NCI-H510A (cell line): ENCODE results near the gene ZNF561.

Source experiments
- DNase-seq: peaks from one replicate; lab custom pipeline; 2025; lab: John Stamatoyannopoulos, UW

Gene ZNF561

DNA sequence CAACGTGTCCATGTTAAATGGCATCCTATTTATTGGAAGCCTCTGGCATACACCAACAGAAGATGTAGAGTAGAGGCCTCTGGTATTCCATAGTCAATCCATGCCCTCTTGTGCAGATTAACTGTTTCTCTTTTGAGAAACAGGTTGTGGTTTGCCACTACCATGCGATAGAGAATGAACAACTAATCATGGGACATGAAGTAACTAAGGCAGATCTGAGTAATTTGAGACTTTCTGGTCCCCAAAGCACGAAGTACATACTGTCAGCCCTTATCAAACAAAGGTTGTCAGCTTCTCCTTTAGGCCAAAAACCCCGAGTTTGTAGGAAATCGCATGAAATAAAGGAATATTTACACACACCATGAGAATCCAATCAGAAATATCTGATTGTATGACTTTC, 40.3 kb downstream of the ZNF561 start:
- no peak for DNase-seq

DNA sequence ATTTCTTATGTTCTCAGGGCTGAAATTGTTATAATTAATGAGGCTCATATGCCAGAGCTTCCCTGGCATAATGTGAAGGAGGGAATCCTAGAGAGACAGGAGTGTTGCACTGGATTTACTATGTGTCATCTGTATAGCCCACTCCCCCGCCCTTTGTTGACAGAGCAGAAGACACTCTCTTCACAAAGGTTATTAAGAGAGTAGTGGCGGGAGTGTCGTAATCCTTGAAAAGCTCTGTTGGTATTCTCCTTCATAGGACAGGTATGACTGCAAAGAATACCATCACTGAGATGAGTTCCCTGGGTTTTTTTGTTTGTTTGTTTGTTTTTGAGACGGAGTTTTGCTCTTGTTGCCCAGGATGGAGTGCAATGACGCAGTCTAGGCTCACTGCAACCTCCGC, 50.8 kb downstream of the ZNF561 start:
- no peak for DNase-seq

GRCh38 chr19:9566729-9567128, 54.3 kb downstream of the ZNF561 start:
- no peak for DNase-seq

DNA sequence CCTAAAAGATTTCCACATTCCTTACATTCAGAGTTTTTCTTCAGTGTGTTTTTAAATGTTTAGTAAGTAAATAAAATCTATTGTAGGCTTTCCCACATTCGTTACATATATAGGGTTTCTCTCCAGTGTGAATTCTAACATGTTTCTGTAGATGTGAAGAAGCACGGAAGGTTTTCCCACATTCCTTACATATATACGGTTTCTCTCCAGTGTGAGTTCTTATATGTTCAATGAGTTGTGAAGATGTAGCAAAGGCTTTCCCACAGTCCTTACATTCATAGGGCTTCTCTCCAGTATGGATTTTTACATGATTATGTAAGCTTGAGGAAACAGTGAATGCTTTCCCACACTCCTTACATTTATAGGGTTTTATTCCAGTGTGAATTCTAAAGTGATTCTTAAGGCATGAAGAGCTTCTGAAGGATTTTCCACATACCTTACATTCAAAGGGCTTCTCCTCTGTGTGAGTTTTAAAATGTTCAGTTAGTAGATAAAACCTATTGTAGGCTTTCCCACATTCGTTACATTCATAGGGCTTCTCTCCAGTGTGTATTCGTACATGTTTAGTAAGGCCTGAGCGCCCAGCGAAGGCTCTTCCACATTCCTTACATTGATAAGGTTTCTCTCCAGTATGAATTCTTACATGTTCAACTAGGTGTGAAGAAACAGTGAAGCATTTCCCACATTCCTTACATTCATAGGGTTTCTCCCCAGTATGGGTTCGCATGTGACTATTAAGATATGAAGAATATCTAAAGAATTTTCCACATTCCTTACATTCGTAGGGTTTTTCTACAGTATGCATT, 54.9 kb downstream of the ZNF561 start:
- DNase-seq: no peak
